Keratinocyte (primary cell): ENCODE data around the gene ZNF493.

Experiments
- CTCF ChIP-seq, 3 experiments: IDR thresholded peaks in 1 of 3; conservative IDR thresholded peaks in 1 of 3; optimal IDR thresholded peaks in 1 of 3; 2 replicates in 2 of 3; 3 replicates in 1 of 3; pipeline versions ENCODE3 to v1.5.1; 2011; ENCODE audit warnings: low read length in 3 of 3, mild to moderate bottlenecking in 3 of 3, moderate library complexity in 2 of 3, control low read depth in 1 of 3, inconsistent platforms in 1 of 3; ENCODE audit not compliant: insufficient read depth in 2 of 3; ENCODE audit errors: extremely low read depth in 1 of 3
- EZH2 ChIP-seq: IDR thresholded peaks from one replicate; pipeline ENCODE4 v1.6.1; 2012; ENCODE audit warnings: inconsistent platforms, mild to moderate bottlenecking, low read length, moderate library complexity

- TF ChIP-seq CTCF (optimal IDR thresholded peaks at IDR 0.05 in 1 of 3, IDR thresholded peaks at IDR 0.05 in 1 of 3, conservative IDR thresholded peaks at IDR 0.05 in 1 of 3; ENCODE audit: extremely low read depth in 1 of 3, insufficient read depth in 2 of 3, low read length in 3 of 3), result no peak
- TF ChIP-seq EZH2, result no peak
Measured at GRCh38 chr19:21432590-21432989, 35.7 kb downstream of the ZNF493 start.
